A549 (cell line): ENCODE data around the gene EFCAB8. TPM values are rescaled to one million over a fixed set of nuclear protein-coding genes. Genes with fewer than 3 reads are reported as not detected.
"Not testable (repeated sequence)": the region's sequence is repeated elsewhere in the genome, so short reads cannot be mapped to it uniquely, and the experiment has no call there.

Experiments used
- ATAC-seq, 2 experiments: fragments of 200-7000 bp in 1 of 2; fragments of >200 bp in 1 of 2; cut with Nextera tagmentation in 1 of 2; cut with Tn5 transposase in 1 of 2; 3 replicates each; pipeline versions ENCODE4 v1.8.0 to v1.9.1; 2018 to 2020; ENCODE audit warnings: mild to moderate bottlenecking in 1 of 2, moderate library complexity in 1 of 2
- CTCF ChIA-PET: fragments of 300-600 bp; sonication (Branson Sonifier 250); formaldehyde crosslinking; extraction: SDS; loops from one replicate; lab custom pipeline; 2021; ENCODE audit warnings: antibody characterized with exemption, inconsistent platforms; lab: Yijun Ruan, JAX
- POLR2A ChIA-PET: fragments of 350-600 bp; formaldehyde crosslinking; extraction: SDS; loops from one replicate; lab custom pipeline; 2021; ENCODE audit warnings: antibody characterized with exemption, inconsistent platforms; lab: Yijun Ruan, JAX
- DNase-seq, 2 experiments: peaks; one replicate each; pipeline versions ENCODE4 v3.0.0 to v3.0.0-alpha.2; 2011 to 2016; ENCODE audit warnings: low read depth in 1 of 2, low spot score in 1 of 2
- FAIRE-seq: peaks from 2 replicates; lab custom pipeline; 2011; peaks lifted over from hg19 to GRCh38; lab: Jason Lieb, UNC
- H3K27ac ChIP-seq, 2 experiments: fragments of >200 bp; sonication (Bioruptor Twin); formaldehyde crosslinking; 3 replicates each; pipeline ENCODE4 v1.5.1; 2016 to 2017
- H3K4me1 ChIP-seq: fragments of >200 bp; sonication (Bioruptor Twin); formaldehyde crosslinking; 3 replicates; pipeline ENCODE4 v1.6.1; 2016
- H3K4me2 ChIP-seq: fragments of >200 bp; sonication (Bioruptor Twin); formaldehyde crosslinking; 3 replicates; pipeline ENCODE4 v1.6.1; 2016
- H3K4me3 ChIP-seq: fragments of >200 bp; sonication (Bioruptor Twin); formaldehyde crosslinking; 3 replicates; pipeline ENCODE4 v1.5.1; 2016
- H3K9me3 ChIP-seq: fragments of >200 bp; sonication (Bioruptor Twin); formaldehyde crosslinking; 3 replicates; pipeline ENCODE4 v1.6.1; 2016
- CBX8 ChIP-seq: fragments of 200-600 bp; sonication (generic); IDR thresholded peaks from 2 replicates; pipeline ENCODE4 v1.6.1; 2016
- CHD2 ChIP-seq: fragments of 150-350 bp; IDR thresholded peaks from 2 replicates; pipeline ENCODE4 v1.6.1; 2014; ENCODE audit warnings: low read length; ENCODE audit not compliant: partially characterized antibody
- CHD4 ChIP-seq: fragments of 200-600 bp; sonication (generic); IDR thresholded peaks from 2 replicates; pipeline ENCODE4 v1.6.1; 2016; ENCODE audit warnings: antibody characterized with exemption, mild to moderate bottlenecking, borderline replicate concordance
- EHF ChIP-seq: fragments of 250-450 bp; sonication (Bioruptor Pico); IDR thresholded peaks from 2 replicates; pipeline ENCODE4 v1.5.0; 2020; ENCODE audit warnings: mild to moderate bottlenecking
- FOSB ChIP-seq: fragments of 250-450 bp; sonication (Bioruptor Pico); IDR thresholded peaks from 2 replicates; pipeline ENCODE4 v1.5.0; 2020; ENCODE audit warnings: mild to moderate bottlenecking, moderate library complexity
- FOSL2 ChIP-seq, 2 experiments: fragments of 450-650 bp in 1 of 2; fragments of >200 bp in 1 of 2; sonication (Bioruptor Twin) in 1 of 2; formaldehyde crosslinking; IDR thresholded peaks; 2 replicates each; pipeline versions ENCODE4 v1.5.0 to v1.6.1; 2016 to 2020; ENCODE audit warnings: mild to moderate bottlenecking in 1 of 2, moderate library complexity in 1 of 2
- FOXS1 ChIP-seq: fragments of 250-450 bp; sonication (Bioruptor Pico); IDR thresholded peaks from 2 replicates; pipeline ENCODE4 v1.5.0; 2020; ENCODE audit warnings: mild to moderate bottlenecking, moderate library complexity
- HEYL ChIP-seq: fragments of 250-450 bp; sonication (Bioruptor Pico); IDR thresholded peaks from 2 replicates; pipeline ENCODE4 v1.8.0; 2021; ENCODE audit warnings: mild to moderate bottlenecking, moderate library complexity
- HOXB5 ChIP-seq: fragments of 250-450 bp; sonication (Bioruptor Pico); IDR thresholded peaks from 2 replicates; pipeline ENCODE4 v1.5.0; 2020; ENCODE audit warnings: mild to moderate bottlenecking, moderate library complexity
- MYC ChIP-seq: IDR thresholded peaks from 2 replicates; pipeline ENCODE4 v1.6.1; 2012; ENCODE audit warnings: mild to moderate bottlenecking, inconsistent platforms, low read length, improper control_type of control experiment, borderline replicate concordance
- RCOR1 ChIP-seq: fragments of 150-350 bp; IDR thresholded peaks from 2 replicates; pipeline ENCODE4 v1.6.1; 2014; ENCODE audit warnings: antibody characterized with exemption, low read length, low read depth
- ZC3H11A ChIP-seq: fragments of 450-650 bp; IDR thresholded peaks from 2 replicates; pipeline ENCODE4 v1.6.1; 2014; ENCODE audit warnings: antibody characterized with exemption, mild to moderate bottlenecking
- ZSCAN20 ChIP-seq: fragments of 250-450 bp; sonication (Bioruptor Pico); IDR thresholded peaks from 2 replicates; pipeline ENCODE4 v1.8.0; 2022; ENCODE audit warnings: mild to moderate bottlenecking, moderate library complexity
- WGBS: methylation state at CpG from one replicate; pipeline ENCODE4 v1.1.6; 2017; ENCODE audit errors: missing lambda C conversion rate; 5-methylcytosine and 5-hydroxymethylcytosine counted together
- polyA plus RNA-seq, 4 experiments: library from polyadenylated mRNA; depleted of rRNA in 3 of 4; stranded (reverse); fragments of >200 nt; fragmentation: RNase III in 1 of 4; extraction: RNeasy Plus Mini Kit Qiagen cat#74134 plus additional on column Dnase treatment in 1 of 4; gene quantifications; 2 replicates in 3 of 4; 3 replicates in 1 of 4; pipeline ENCODE4 v1.2.3, GENCODE V29; 2011 to 2017
- TF ChIP-seq, protein P1 (sequence below): fragments of 150-350 bp; IDR thresholded peaks from 2 replicates; pipeline ENCODE4 v1.6.1; 2014; ENCODE audit warnings: low read depth, mild to moderate bottlenecking, low read length
- TF ChIP-seq, protein P2 (sequence below): IDR thresholded peaks from 2 replicates; pipeline ENCODE4 v1.6.1; 2012; ENCODE audit warnings: low read depth, borderline replicate concordance
- TF ChIP-seq, protein P3 (sequence below): fragments of >200 bp; sonication (Bioruptor Twin); formaldehyde crosslinking; IDR thresholded peaks from 2 replicates; pipeline ENCODE4 v1.6.1; 2016
- TF ChIP-seq, protein P4 (sequence below): IDR thresholded peaks from 2 replicates; pipeline ENCODE4 v1.6.1; 2012
- TF ChIP-seq, protein P5 (sequence below): fragments of >200 bp; sonication (Bioruptor Twin); formaldehyde crosslinking; IDR thresholded peaks from 3 replicates; pipeline ENCODE4 v1.5.1; 2016
- TF ChIP-seq, protein P6 (sequence below): fragments of 450-650 bp; IDR thresholded peaks from 2 replicates; pipeline ENCODE4 v1.6.1; 2014; ENCODE audit warnings: antibody characterized with exemption
- TF ChIP-seq, protein P7 (sequence below): fragments of 250-450 bp; sonication (Bioruptor Pico); IDR thresholded peaks from 2 replicates; pipeline ENCODE4 v1.5.0; 2020; ENCODE audit warnings: low read depth, mild to moderate bottlenecking, moderate library complexity

Gene EFCAB8
- polyA plus RNA-seq, 2 of the 4 experiments (the other 2 are of a cell fraction): not detected

DNA sequence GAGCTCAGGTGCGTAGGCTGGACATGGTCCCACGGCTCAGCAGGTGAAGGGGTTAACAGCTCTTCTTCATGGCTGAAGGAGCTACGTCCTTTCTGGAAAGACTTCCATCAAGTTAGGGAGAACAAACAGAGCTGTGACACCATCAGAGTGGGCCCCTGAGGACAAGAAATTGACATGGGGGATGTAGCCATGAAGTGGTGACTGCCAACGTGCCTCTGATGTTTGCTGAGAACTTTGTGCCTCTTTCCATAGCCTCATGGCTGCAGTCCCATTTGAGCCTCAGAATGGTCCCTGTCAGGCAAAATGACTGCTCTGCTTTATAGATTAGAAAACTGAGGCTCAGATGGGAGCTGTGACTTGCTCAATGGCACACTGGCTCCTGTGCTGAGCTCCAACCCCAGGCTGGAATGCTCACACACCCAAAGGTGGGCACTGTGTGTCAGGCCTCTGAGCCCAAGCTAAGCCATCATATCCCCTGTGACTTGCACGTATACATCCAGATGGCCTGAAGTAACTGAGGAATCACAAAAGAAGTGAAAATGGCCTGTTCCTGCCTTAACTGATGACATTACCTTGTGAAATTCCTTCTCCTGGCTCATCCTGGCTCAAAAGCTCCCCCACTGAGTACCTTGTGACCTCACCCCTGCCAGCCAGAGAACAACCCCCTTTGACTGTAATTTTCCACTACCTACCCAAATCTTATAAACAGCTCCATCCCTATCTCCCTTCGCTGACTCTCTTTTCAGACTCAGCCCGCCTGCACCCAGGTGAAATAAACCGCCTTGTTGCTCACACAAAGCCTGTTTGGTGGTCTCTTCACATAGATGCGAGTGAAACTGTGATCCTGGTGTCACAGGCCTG is 115.7 kb downstream of the EFCAB8 start:
- H3K9me3 ChIP-seq, H3K4me1 ChIP-seq, FAIRE-seq, H3K4me3 ChIP-seq, ATAC-seq, POLR2A ChIA-PET, H3K4me2 ChIP-seq, DNase-seq: not testable (repeated sequence)
- 70% methylated on average over 9 of the region's 9 CpGs for WGBS
- H3K27ac ChIP-seq: 0 out of 6 replicates have a peak overlapping the region, but pooled peaks of 1 of the 2 experiments have one; percentile 12
- CTCF ChIA-PET: interaction anchor here (1.2 kb wide), 1 partner anchor 10 kb away, joined by 3 read pairs; no protein-coding TSS in a partner anchor

DNA sequence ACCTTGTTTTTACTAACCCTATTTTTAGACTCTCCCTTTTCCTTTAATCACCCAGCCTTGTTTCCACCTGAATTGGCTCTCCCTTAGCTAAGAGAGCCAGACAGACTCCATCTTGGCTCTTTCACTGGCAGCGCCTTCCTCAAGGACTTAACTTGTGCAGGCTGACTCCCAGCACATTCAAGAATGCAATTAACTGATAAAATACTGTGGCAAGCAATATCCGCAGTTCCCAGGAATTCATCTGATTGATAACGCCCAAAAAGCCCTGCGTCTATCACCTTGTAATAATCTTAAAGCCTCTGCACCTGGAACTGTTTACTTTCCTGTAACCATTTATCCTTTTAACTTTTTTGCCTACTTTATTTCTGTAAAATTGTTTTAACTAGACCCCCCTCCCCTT is 116.4 kb downstream of the EFCAB8 start:
- H3K9me3 ChIP-seq, H3K4me1 ChIP-seq, FAIRE-seq, ATAC-seq, DNase-seq, H3K4me3 ChIP-seq, H3K27ac ChIP-seq, POLR2A ChIA-PET, H3K4me2 ChIP-seq: not testable (repeated sequence)
- 84% methylated on average over 4 of the region's 4 CpGs for WGBS
- CTCF ChIA-PET: interaction anchor here (1.5 kb wide), 1 partner anchor 30 kb away, joined by 4 read pairs; no protein-coding TSS in a partner anchor

DNA sequence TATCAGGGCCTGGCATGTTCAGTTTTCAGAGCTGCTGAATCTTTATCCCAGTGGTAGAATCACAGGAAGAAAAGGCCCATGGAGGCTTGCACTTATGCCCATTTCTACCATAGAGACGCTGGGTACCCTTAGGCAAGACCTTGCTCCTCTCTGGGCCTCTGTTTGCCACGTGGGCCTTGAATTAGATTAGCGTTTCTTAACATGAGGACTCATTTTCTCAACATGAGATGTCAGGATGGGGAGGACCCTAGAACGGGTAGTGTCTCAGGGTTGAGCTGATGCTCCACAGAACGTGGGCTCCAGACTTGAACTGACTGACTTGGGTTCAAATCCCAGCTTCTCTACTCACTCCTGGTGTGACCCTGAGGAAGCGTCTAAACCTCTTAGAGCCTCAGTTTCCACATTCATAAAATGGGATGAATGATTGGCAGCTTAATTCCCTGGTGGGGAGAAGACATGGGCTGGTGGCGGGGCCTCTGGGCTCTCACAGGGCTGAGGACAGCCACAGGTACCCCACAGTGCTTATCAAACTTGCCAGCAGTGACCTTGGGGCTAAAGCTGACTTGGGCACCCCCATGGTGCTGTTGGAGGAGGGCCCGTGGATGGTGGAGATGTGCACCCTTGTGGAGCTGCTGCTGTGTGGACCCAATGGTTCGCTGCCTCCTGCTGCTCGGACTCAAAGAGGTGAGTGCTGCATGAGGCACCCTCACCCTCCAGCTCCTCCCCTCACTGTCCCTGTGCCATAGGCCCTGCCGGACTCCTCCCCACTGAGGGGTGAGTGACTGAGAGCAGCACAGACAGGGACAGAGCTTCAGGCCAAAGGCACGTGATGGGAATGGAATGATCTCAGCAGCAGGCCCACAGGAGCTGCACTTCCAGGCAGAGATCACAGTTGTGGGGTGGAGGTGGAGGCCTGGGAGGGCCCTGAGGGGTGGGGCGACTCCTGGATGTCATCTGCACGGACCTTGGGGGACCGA is 117.3 kb downstream of the EFCAB8 start:
- POLR2A ChIA-PET: no interaction called here
- no peak for FAIRE-seq

More for the DNA sequence above, 117.3 kb downstream of the EFCAB8 start:
- ATAC-seq (no peak), DNase-seq (no peak)
- H3K9me3 ChIP-seq: no peaks in the 10 kb centered on the region
- H3K4me2 ChIP-seq: no peak overlapping the region
- 0 out of 3 replicates have a peak, but pooled peaks cover 4% of the 10 kb centered on the region for H3K4me1 ChIP-seq
- TF ChIP-seq CHD4: no peak
- no peak for TF ChIP-seq RCOR1
- TF ChIP-seq, protein P1, sequence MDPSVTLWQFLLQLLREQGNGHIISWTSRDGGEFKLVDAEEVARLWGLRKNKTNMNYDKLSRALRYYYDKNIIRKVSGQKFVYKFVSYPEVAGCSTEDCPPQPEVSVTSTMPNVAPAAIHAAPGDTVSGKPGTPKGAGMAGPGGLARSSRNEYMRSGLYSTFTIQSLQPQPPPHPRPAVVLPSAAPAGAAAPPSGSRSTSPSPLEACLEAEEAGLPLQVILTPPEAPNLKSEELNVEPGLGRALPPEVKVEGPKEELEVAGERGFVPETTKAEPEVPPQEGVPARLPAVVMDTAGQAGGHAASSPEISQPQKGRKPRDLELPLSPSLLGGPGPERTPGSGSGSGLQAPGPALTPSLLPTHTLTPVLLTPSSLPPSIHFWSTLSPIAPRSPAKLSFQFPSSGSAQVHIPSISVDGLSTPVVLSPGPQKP: no peak
- no peak for TF ChIP-seq FOSB (CRISPR knock-in tag)
- TF ChIP-seq HOXB5 (CRISPR knock-in tag): no peak
- TF ChIP-seq FOSL2 (IDR thresholded peaks at IDR 0.05): no peak
- no peak for TF ChIP-seq FOSL2 (CRISPR knock-in tag; IDR thresholded peaks at IDR 0.05)
- TF ChIP-seq, protein P2, sequence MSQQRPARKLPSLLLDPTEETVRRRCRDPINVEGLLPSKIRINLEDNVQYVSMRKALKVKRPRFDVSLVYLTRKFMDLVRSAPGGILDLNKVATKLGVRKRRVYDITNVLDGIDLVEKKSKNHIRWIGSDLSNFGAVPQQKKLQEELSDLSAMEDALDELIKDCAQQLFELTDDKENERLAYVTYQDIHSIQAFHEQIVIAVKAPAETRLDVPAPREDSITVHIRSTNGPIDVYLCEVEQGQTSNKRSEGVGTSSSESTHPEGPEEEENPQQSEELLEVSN: no peak
- TF ChIP-seq MYC: no peak
- TF ChIP-seq, protein P3, sequence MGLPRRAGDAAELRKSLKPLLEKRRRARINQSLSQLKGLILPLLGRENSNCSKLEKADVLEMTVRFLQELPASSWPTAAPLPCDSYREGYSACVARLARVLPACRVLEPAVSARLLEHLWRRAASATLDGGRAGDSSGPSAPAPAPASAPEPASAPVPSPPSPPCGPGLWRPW: no peak
- no peak for TF ChIP-seq ZSCAN20 (CRISPR knock-in tag)
- no peak for TF ChIP-seq CBX8
- TF ChIP-seq, protein P4, sequence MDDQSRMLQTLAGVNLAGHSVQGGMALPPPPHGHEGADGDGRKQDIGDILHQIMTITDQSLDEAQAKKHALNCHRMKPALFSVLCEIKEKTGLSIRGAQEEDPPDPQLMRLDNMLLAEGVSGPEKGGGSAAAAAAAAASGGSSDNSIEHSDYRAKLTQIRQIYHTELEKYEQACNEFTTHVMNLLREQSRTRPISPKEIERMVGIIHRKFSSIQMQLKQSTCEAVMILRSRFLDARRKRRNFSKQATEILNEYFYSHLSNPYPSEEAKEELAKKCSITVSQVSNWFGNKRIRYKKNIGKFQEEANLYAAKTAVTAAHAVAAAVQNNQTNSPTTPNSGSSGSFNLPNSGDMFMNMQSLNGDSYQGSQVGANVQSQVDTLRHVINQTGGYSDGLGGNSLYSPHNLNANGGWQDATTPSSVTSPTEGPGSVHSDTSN: no peak
- no peak for TF ChIP-seq ZC3H11A
- TF ChIP-seq, protein P5, sequence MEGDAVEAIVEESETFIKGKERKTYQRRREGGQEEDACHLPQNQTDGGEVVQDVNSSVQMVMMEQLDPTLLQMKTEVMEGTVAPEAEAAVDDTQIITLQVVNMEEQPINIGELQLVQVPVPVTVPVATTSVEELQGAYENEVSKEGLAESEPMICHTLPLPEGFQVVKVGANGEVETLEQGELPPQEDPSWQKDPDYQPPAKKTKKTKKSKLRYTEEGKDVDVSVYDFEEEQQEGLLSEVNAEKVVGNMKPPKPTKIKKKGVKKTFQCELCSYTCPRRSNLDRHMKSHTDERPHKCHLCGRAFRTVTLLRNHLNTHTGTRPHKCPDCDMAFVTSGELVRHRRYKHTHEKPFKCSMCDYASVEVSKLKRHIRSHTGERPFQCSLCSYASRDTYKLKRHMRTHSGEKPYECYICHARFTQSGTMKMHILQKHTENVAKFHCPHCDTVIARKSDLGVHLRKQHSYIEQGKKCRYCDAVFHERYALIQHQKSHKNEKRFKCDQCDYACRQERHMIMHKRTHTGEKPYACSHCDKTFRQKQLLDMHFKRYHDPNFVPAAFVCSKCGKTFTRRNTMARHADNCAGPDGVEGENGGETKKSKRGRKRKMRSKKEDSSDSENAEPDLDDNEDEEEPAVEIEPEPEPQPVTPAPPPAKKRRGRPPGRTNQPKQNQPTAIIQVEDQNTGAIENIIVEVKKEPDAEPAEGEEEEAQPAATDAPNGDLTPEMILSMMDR: no peak
- no peak for TF ChIP-seq CHD2
- TF ChIP-seq EHF: no peak
- TF ChIP-seq, protein P6, sequence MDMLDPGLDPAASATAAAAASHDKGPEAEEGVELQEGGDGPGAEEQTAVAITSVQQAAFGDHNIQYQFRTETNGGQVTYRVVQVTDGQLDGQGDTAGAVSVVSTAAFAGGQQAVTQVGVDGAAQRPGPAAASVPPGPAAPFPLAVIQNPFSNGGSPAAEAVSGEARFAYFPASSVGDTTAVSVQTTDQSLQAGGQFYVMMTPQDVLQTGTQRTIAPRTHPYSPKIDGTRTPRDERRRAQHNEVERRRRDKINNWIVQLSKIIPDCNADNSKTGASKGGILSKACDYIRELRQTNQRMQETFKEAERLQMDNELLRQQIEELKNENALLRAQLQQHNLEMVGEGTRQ: no peak
- TF ChIP-seq, protein P7, sequence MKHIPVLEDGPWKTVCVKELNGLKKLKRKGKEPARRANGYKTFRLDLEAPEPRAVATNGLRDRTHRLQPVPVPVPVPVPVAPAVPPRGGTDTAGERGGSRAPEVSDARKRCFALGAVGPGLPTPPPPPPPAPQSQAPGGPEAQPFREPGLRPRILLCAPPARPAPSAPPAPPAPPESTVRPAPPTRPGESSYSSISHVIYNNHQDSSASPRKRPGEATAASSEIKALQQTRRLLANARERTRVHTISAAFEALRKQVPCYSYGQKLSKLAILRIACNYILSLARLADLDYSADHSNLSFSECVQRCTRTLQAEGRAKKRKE (CRISPR knock-in tag): no peak
- TF ChIP-seq HEYL (CRISPR knock-in tag): no peak
- TF ChIP-seq FOXS1 (CRISPR knock-in tag): no peak
- TF ChIP-seq, all 56 proteins: peak for 0
- Histone ChIP-seq H3K4me3 (no peak overlapping the region), H3K27ac (no peak overlapping the region)
- CTCF ChIA-PET: interaction anchor here (1.1 to 1.5 kb wide), 3 partner anchors 15 to 120 kb away, joined by 3 to 5 read pairs (median 4); no protein-coding TSS in a partner anchor
- 48% methylated on average over 14 of the region's 15 CpGs for WGBS
